Measurements from ENCODE around the gene ATP1B2. TPM values are rescaled to one million over a fixed set of nuclear protein-coding genes. Genes with fewer than 3 reads are reported as not detected.

The ATP1B2 gene
- total and polyA plus RNA-seq, 2 experiments from 2014 or later: not detected

- H3K9ac ChIP-seq: peak overlapping the region; percentile 41; the same call in 1 of the 2 replicates
- H4K20me1 ChIP-seq (ENCODE audit: insufficient read depth): no peaks in the 10 kb centered on the region
- H3K27ac ChIP-seq: no peak overlapping the region
- no peaks in the 10 kb centered on the region for H3F3A ChIP-seq (ENCODE audit: insufficient read depth)
- no peak overlapping the region for H3K4me2 ChIP-seq (ENCODE audit: unreplicated experiment)
- H3K9me3 ChIP-seq (ENCODE audit: low read depth): no peaks in the 10 kb centered on the region
- no peaks in the 10 kb centered on the region for H3K4me1 ChIP-seq (ENCODE audit: insufficient read depth)
- no peaks in the 10 kb centered on the region for H3K36me3 ChIP-seq (ENCODE audit: low read depth)
- TF ChIP-seq EZH2phosphoT487 (IDR thresholded peaks at IDR 0.05; ENCODE audit: insufficient read depth, low read depth): no peak
- no peak for TF ChIP-seq EZH2 (IDR thresholded peaks at IDR 0.05; ENCODE audit: insufficient read depth, poor library complexity, severe bottlenecking)
- peak; percentile 79 for DNase-seq
- H3K4me3 ChIP-seq: no peak overlapping the region
- in situ Hi-C loops (cut with MboI): loop anchor here (10.0 kb wide), 1 partner anchor 152 kb away; no protein-coding TSS in a partner anchor
- no peaks in the 10 kb centered on the region for H3K9me2 ChIP-seq (ENCODE audit: insufficient read depth)
- WGBS, 2 experiments (ENCODE audit: low coverage in 1 of 2, low lambda C conversion rate in 2 of 2, missing lambda C conversion rate in 2 of 2): 14 to 17% methylated on average over 6 of the region's 6 CpGs
- peak overlapping the region; percentile 80 for H2AFZ ChIP-seq
- H3K27me3 ChIP-seq (replicated peaks; ENCODE audit: insufficient read depth): no peaks in the 10 kb centered on the region
- no peaks in the 10 kb centered on the region for H3K79me2 ChIP-seq (ENCODE audit: insufficient read depth)
Measured at GRCh38 chr17:7632492-7632894, 18.2 kb upstream of the ATP1B2 start.

DNA sequence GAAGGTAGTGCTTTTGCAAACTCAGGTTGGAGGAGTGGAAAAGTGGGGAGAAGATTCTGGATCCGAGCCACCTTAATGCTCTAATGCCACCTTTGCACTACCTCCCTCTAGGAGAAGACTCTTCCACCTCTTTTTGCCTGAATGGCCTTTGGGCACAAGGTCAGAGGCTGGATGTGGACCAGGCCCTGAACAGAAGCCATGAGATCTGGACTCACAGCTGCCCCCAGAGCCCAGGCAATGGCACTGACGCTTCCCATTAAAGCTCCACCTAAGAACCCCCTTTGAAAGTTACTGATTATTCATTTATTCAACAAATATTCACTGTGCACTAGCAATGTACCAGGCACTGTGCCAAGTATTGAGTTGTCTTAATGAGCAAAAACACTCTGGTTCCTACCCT lies 17.6 kb upstream of the ATP1B2 start:
- Histone ChIP-seq H3K9me2 (ENCODE audit: insufficient read depth) (no peaks in the 10 kb centered on the region), H3K9me3 (ENCODE audit: low read depth) (no peaks in the 10 kb centered on the region), H3K9ac (0 out of 2 replicates have a peak overlapping the region, but pooled peaks have one; percentile 41), H3K4me1 (ENCODE audit: insufficient read depth) (no peaks in the 10 kb centered on the region), H3K27ac (no peak overlapping the region), H3K27me3 (replicated peaks; ENCODE audit: insufficient read depth) (no peaks in the 10 kb centered on the region), H2AFZ (no peak overlapping the region), H3K79me2 (ENCODE audit: insufficient read depth) (no peaks in the 10 kb centered on the region), H4K20me1 (ENCODE audit: insufficient read depth) (no peaks in the 10 kb centered on the region), H3K4me2 (ENCODE audit: unreplicated experiment) (no peak overlapping the region), H3K4me3 (no peak overlapping the region), H3F3A (ENCODE audit: insufficient read depth) (no peaks in the 10 kb centered on the region), H3K36me3 (ENCODE audit: low read depth) (no peaks in the 10 kb centered on the region)
- in situ Hi-C loops (cut with MboI): loop anchor here (10.0 kb wide), 1 partner anchor 152 kb away; no protein-coding TSS in a partner anchor
- no peak for DNase-seq
- no peak for TF ChIP-seq EZH2 (IDR thresholded peaks at IDR 0.05; ENCODE audit: insufficient read depth, poor library complexity, severe bottlenecking)
- no peak for TF ChIP-seq EZH2phosphoT487 (IDR thresholded peaks at IDR 0.05; ENCODE audit: insufficient read depth, low read depth)
- 54 to 70% methylated on average over 2 of the region's 2 CpGs for WGBS, 2 experiments (ENCODE audit: low coverage in 1 of 2, low lambda C conversion rate in 2 of 2, missing lambda C conversion rate in 2 of 2)

- Histone ChIP-seq H4K20me1 (ENCODE audit: insufficient read depth) (no peaks in the 10 kb centered on the region), H3K9me2 (ENCODE audit: insufficient read depth) (no peaks in the 10 kb centered on the region), H3K27ac (no peak overlapping the region), H3F3A (ENCODE audit: insufficient read depth) (no peaks in the 10 kb centered on the region), H3K4me3 (no peak overlapping the region), H3K79me2 (ENCODE audit: insufficient read depth) (no peaks in the 10 kb centered on the region), H3K36me3 (ENCODE audit: low read depth) (no peaks in the 10 kb centered on the region), H3K4me2 (ENCODE audit: unreplicated experiment) (no peak overlapping the region), H2AFZ (no peak overlapping the region), H3K9me3 (ENCODE audit: low read depth) (no peaks in the 10 kb centered on the region), H3K4me1 (ENCODE audit: insufficient read depth) (no peaks in the 10 kb centered on the region), H3K27me3 (replicated peaks; ENCODE audit: insufficient read depth) (no peaks in the 10 kb centered on the region), H3K9ac (no peak overlapping the region)
- 14 to 15% methylated on average over 5 of the region's 5 CpGs for WGBS, 2 experiments (ENCODE audit: low coverage in 1 of 2, low lambda C conversion rate in 2 of 2, missing lambda C conversion rate in 2 of 2)
- no peak for TF ChIP-seq EZH2 (IDR thresholded peaks at IDR 0.05; ENCODE audit: insufficient read depth, poor library complexity, severe bottlenecking)
- TF ChIP-seq EZH2phosphoT487 (IDR thresholded peaks at IDR 0.05; ENCODE audit: insufficient read depth, low read depth): no peak
- in situ Hi-C loops (cut with MboI): loop anchor here (10.0 kb wide), 1 partner anchor 150 kb away; no protein-coding TSS in a partner anchor
- DNase-seq: peak; percentile 54
Measured at GRCh38 chr17:7634384-7634783, 16.3 kb upstream of the ATP1B2 start.

DNA sequence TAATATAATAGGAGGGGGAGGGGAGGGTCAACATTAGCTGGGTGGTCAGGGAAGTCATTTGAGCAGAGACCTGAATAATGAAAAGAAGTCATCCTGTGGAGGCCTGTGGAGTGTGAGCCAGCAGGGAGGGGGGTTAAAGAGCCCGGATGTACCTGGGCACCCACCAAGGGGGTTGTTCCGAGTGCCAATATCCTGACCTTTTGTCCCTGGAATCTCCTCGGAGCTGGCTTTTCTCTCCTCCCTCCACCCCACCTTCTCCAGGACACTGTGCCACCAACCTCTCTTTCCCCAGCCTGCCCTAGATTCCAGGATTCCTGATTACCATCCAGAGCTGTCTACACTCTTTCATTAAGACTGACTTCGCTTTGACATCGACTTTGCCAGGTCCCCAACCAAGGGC lies 14.6 kb upstream of the ATP1B2 start:
- DNase-seq: no peak
- Histone ChIP-seq H3K79me2 (ENCODE audit: insufficient read depth) (no peaks in the 10 kb centered on the region), H3K4me2 (ENCODE audit: unreplicated experiment) (no peak overlapping the region), H3K4me1 (ENCODE audit: insufficient read depth) (no peaks in the 10 kb centered on the region), H2AFZ (no peak overlapping the region), H3K36me3 (ENCODE audit: low read depth) (no peaks in the 10 kb centered on the region), H3K9me3 (ENCODE audit: low read depth) (no peaks in the 10 kb centered on the region), H3K9ac (no peak overlapping the region), H4K20me1 (ENCODE audit: insufficient read depth) (no peaks in the 10 kb centered on the region), H3K27ac (no peak overlapping the region), H3K4me3 (no peak overlapping the region), H3K9me2 (ENCODE audit: insufficient read depth) (no peaks in the 10 kb centered on the region), H3K27me3 (replicated peaks; ENCODE audit: insufficient read depth) (no peaks in the 10 kb centered on the region), H3F3A (ENCODE audit: insufficient read depth) (no peaks in the 10 kb centered on the region)
- 56 to 61% methylated on average over 5 of the region's 5 CpGs for WGBS, 2 experiments (ENCODE audit: low coverage in 1 of 2, low lambda C conversion rate in 2 of 2, missing lambda C conversion rate in 2 of 2)
- in situ Hi-C loops (cut with MboI): loop anchor here (10.0 kb wide), 1 partner anchor 149 kb away; no protein-coding TSS in a partner anchor
- no peak for TF ChIP-seq EZH2 (IDR thresholded peaks at IDR 0.05; ENCODE audit: insufficient read depth, poor library complexity, severe bottlenecking)
- TF ChIP-seq EZH2phosphoT487 (IDR thresholded peaks at IDR 0.05; ENCODE audit: insufficient read depth, low read depth): no peak

Data from GM23248 (cell line).